HL-60 (cell line): ENCODE results near the gene ASAP3.

Experiments used
- DNase-seq, 2 experiments: peaks; one replicate each; pipeline ENCODE4 v3.0.0-alpha.2; 2010 to 2020; ENCODE audit warnings: low read depth in 1 of 2, low spot score in 1 of 2
- H3K27ac ChIP-seq: fragments of 250-450 bp; sonication (Bioruptor Pico); replicated peaks from 2 replicates; pipeline ENCODE4 v1.5.1; 2020; ENCODE audit warnings: mild to moderate bottlenecking, moderate library complexity
- H3K27me3 ChIP-seq: fragments of 250-450 bp; sonication (Bioruptor Pico); 2 replicates; pipeline ENCODE4 v1.5.1; 2021; ENCODE audit warnings: mild to moderate bottlenecking, moderate library complexity; ENCODE audit not compliant: insufficient read depth, poor library complexity, severe bottlenecking
- H3K4me3 ChIP-seq: replicated peaks from 2 replicates; pipeline ENCODE4 v1.5.1; 2011; ENCODE audit warnings: mild to moderate bottlenecking, control low read depth, low read length; ENCODE audit not compliant: insufficient read depth
- GABPA ChIP-seq: IDR thresholded peaks from 2 replicates; pipeline ENCODE4 v1.6.1; 2012; ENCODE audit warnings: low read depth
- POLR2AphosphoS5 ChIP-seq: IDR thresholded peaks from 2 replicates; pipeline ENCODE4 v1.6.1; 2012; ENCODE audit warnings: low read depth
- REST ChIP-seq: IDR thresholded peaks from 2 replicates; pipeline ENCODE4 v1.6.1; 2012; ENCODE audit warnings: low read depth; ENCODE audit not compliant: insufficient replicate concordance
- SPI1 ChIP-seq: IDR thresholded peaks from 2 replicates; pipeline ENCODE4 v1.6.1; 2012; ENCODE audit warnings: low read depth, mild to moderate bottlenecking, borderline replicate concordance
- TF ChIP-seq, protein P1 (sequence below): IDR thresholded peaks from one replicate; pipeline ENCODE4 v1.5.1; 2011; ENCODE audit warnings: low read length, control low read depth, inconsistent platforms; ENCODE audit not compliant: insufficient read depth

Gene ASAP3

DNA sequence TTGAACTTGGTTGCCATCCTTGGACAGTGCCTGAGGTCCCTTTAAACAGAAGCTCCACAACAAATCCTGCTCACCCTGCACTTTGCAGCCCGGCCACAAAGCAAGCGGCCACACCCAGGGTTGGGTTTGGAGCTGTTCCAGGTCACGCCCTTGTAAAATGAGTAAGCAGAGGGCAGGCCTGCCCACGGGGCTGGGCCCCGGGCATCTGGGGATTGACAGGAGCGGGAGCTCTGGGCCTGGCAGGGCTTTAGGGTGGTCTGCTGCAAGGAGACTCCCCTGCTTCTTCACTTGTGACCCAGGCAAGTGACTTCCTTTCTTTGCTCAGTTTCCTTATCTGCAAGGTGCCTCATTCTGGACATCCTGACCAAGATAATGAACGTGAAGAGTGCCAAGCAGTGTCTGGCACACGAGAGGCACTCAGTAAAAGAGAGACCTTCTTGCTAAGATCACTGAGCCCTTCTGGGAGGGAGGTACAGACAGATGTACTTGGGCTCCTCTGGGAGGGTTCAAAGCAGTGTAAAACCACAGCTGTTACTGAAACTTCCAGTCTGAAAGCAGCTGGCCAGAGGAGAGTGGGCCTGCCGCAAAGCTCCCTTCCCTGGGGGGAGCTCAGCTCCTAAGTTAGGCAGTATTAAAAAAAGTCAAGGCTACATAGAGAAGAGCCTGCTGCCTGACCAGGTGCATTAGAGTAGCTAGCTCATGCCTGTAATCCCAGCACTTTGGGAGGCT is 44.4 kb upstream of the ASAP3 start:
- Histone ChIP-seq H3K27me3 (no peaks in the 10 kb centered on the region), H3K4me3 (peak overlapping the region; percentile 69), H3K27ac (peak overlapping the region; percentile 54)
- DNase-seq, result peak; percentile 70 to 95
- TF ChIP-seq, protein P1, sequence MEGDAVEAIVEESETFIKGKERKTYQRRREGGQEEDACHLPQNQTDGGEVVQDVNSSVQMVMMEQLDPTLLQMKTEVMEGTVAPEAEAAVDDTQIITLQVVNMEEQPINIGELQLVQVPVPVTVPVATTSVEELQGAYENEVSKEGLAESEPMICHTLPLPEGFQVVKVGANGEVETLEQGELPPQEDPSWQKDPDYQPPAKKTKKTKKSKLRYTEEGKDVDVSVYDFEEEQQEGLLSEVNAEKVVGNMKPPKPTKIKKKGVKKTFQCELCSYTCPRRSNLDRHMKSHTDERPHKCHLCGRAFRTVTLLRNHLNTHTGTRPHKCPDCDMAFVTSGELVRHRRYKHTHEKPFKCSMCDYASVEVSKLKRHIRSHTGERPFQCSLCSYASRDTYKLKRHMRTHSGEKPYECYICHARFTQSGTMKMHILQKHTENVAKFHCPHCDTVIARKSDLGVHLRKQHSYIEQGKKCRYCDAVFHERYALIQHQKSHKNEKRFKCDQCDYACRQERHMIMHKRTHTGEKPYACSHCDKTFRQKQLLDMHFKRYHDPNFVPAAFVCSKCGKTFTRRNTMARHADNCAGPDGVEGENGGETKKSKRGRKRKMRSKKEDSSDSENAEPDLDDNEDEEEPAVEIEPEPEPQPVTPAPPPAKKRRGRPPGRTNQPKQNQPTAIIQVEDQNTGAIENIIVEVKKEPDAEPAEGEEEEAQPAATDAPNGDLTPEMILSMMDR, result no peak
- TF ChIP-seq POLR2AphosphoS5, result peak; percentile 29

GRCh38 chr1:23527900-23528249 is 43.9 kb upstream of the ASAP3 start:
- TF ChIP-seq SPI1, result no peak
- TF ChIP-seq, protein P1, result peak; percentile 7
- no peak for TF ChIP-seq POLR2AphosphoS5
- Histone ChIP-seq H3K27ac (peak overlapping the region; percentile 54), H3K4me3 (no peak overlapping the region), H3K27me3 (no peaks in the 10 kb centered on the region)
- DNase-seq, result no peak

DNA sequence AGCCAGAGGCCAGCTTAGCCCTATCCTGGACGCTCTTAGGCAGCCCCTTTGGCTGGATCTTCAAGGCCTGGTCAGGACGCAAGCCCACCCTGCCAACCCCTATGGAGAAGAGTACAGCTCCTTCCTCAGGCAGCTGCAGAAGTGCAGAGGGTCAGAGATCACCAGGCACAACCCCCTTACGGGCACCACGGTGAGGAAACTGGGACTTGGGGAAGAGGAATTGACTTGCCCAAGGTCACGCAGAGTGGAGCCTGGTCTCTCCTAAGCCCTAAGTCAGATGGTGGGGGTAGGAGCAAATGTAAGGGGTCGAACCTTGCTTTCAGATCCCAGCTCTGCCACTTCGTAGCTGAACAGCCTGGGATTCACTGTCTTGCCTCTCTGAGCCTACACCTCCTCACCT is 43.4 kb upstream of the ASAP3 start:
- peak in 1 of 2 experiments; percentile 56 for DNase-seq
- H3K4me3 ChIP-seq, result no peak overlapping the region
- H3K27me3 ChIP-seq, result no peaks in the 10 kb centered on the region
- TF ChIP-seq, protein P1, result no peak
- TF ChIP-seq POLR2AphosphoS5, result no peak
- no peak for TF ChIP-seq REST
- TF ChIP-seq GABPA, result no peak
- TF ChIP-seq SPI1, result no peak
- peak overlapping the region; percentile 54 for H3K27ac ChIP-seq

DNA sequence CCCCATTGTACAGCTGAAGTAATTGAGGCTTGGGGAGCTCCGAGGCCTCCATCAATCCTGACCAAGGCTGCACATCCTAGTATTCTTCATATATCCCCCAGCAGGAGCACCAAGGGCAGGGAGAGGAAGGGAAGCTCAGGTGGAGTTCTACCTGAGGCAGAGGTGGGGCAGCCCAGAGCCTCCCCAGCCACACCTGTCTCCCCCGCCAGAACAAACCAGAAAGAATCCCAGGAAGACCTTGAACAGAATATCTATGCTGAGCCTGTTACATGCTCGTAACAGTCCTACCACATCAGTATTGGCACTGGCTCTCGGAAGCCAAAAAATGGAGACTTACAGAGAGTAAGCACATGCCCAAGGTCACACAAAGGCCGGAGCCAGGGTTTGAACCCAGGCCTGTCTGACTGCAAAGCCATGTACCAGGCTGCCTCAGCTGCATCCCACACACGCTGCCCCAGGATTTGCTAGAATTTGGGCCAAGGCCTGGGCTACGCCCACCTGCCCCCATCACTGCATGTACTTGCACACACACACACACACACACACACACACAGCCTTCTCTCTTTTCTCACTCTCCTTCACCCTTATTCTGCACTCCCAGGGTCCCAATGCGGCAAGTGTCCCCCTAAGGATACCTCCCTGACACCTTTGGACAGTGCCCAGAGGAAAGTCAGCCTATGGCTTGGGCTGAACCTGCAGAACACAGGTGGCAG is 42.5 kb upstream of the ASAP3 start:
- Histone ChIP-seq H3K27me3 (no peaks in the 10 kb centered on the region), H3K27ac (no peak overlapping the region; the same call in 1 of the 2 replicates), H3K4me3 (no peak overlapping the region)
- TF ChIP-seq SPI1 (no peak), GABPA (no peak), REST (no peak), POLR2AphosphoS5 (no peak)
- TF ChIP-seq, protein P1, result no peak
- DNase-seq, result no peak
